B cell (primary cell): ENCODE measurements around the gene CNGA1. TPM values are rescaled to one million over a fixed set of nuclear protein-coding genes. Genes with fewer than 3 reads are reported as not detected.
"Not testable (repeated sequence)": the region's sequence is repeated elsewhere in the genome, so short reads cannot be mapped to it uniquely, and the experiment has no call there.

ENCODE experiments used
- ATAC-seq: fragments of 200-7000 bp; cut with Tn5 transposase; one replicate; pipeline ENCODE4 v1.10.0; 2021; ENCODE audit warnings: low read depth, mild to moderate bottlenecking, moderate number of reproducible peaks, moderate library complexity
- CTCF ChIA-PET: fragments of 350-600 bp; sonication (Branson Sonifier 250); formaldehyde crosslinking; loops from one replicate; lab custom pipeline; 2021; ENCODE audit warnings: antibody characterized with exemption, inconsistent platforms; lab: Charles Lee
- POLR2A ChIA-PET: fragments of 350-600 bp; sonication (Branson Sonifier 250); formaldehyde crosslinking; loops from one replicate; lab custom pipeline; 2021; ENCODE audit warnings: antibody characterized with exemption; lab: Charles Lee
- DNase-seq: peaks from one replicate; pipeline ENCODE4 v3.0.0; 2013
- H2AFZ ChIP-seq: 2 replicates; pipeline ENCODE4 v1.6.1; 2012; ENCODE audit warnings: mild to moderate bottlenecking, low read depth, low read length; ENCODE audit not compliant: insufficient read depth, poor library complexity, severe bottlenecking
- H3K27ac ChIP-seq, 2 donors: 1 replicate in 1 of 2; 2 replicates in 1 of 2; pipeline ENCODE4 v1.5.1; 2012 to 2013; ENCODE audit warnings: low read length in 2 of 2, mild to moderate bottlenecking in 2 of 2, moderate library complexity in 1 of 2
- H3K27me3 ChIP-seq, 4 experiments: fragments of 200-600 bp in 1 of 4; sonication (generic) in 1 of 4; replicated peaks in 1 of 4; 1 replicate in 2 of 4; 2 replicates in 2 of 4; pipeline versions ENCODE4 v1.6.1 to v1.7.0; 2013 to 2016; ENCODE audit warnings: low read length in 3 of 4, mild to moderate bottlenecking in 2 of 4, mixed read lengths in 1 of 4, moderate library complexity in 1 of 4; ENCODE audit not compliant: insufficient read depth in 4 of 4, control insufficient read depth in 3 of 4; ENCODE audit errors: control extremely low read depth in 1 of 4
- H3K36me3 ChIP-seq, 2 experiments: replicated peaks in 1 of 2; 1 replicate in 1 of 2; 2 replicates in 1 of 2; pipeline versions ENCODE4 v1.6.1 to v1.7.1; 2013; ENCODE audit warnings: low read length in 1 of 2; ENCODE audit not compliant: insufficient read depth in 2 of 2, control insufficient read depth in 1 of 2; ENCODE audit errors: control extremely low read depth in 1 of 2, extremely low read depth in 1 of 2
- H3K4me1 ChIP-seq, 2 donors: fragments of 200-600 bp in 1 of 2; sonication (generic) in 1 of 2; 1 replicate in 1 of 2; 2 replicates in 1 of 2; pipeline versions ENCODE4 v1.5.1 to v1.6.1; 2013 to 2017; ENCODE audit warnings: low read length in 2 of 2; ENCODE audit not compliant: control insufficient read depth in 2 of 2, insufficient read depth in 2 of 2
- H3K4me2 ChIP-seq: replicated peaks from 2 replicates; pipeline ENCODE3; 2012; ENCODE audit warnings: mild to moderate bottlenecking, low read depth, low read length; ENCODE audit not compliant: poor library complexity, severe bottlenecking
- H3K4me3 ChIP-seq, 5 experiments: fragments of 200-600 bp in 1 of 5; sonication (generic) in 1 of 5; 1 replicate in 3 of 5; 2 replicates in 2 of 5; pipeline versions ENCODE4 v1.5.1 to v1.7.0; 2011 to 2016; ENCODE audit warnings: low read length in 4 of 5, mild to moderate bottlenecking in 4 of 5, low read depth in 2 of 5, control low read depth in 1 of 5, moderate library complexity in 1 of 5; ENCODE audit not compliant: insufficient read depth in 1 of 5; ENCODE audit errors: control extremely low read depth in 1 of 5, extremely low read depth in 1 of 5
- H3K79me2 ChIP-seq: fragments of 200-600 bp; sonication (generic); one replicate; pipeline ENCODE4 v1.6.0; 2016; ENCODE audit warnings: low read length; ENCODE audit not compliant: control insufficient read depth, insufficient read depth
- H3K9ac ChIP-seq: fragments of 200-600 bp; sonication (generic); 2 replicates; pipeline ENCODE4 v1.6.1; 2017; ENCODE audit warnings: mild to moderate bottlenecking, low read length, moderate library complexity
- H3K9me3 ChIP-seq, 3 donors: one replicate each; pipeline versions ENCODE4 v1.6.1 to v1.7.1; 2013; ENCODE audit warnings: low read length in 2 of 3; ENCODE audit not compliant: control insufficient read depth in 2 of 3, insufficient read depth in 1 of 3; ENCODE audit errors: control extremely low read depth in 1 of 3
- H4K20me1 ChIP-seq: 2 replicates; pipeline ENCODE4 v1.6.0; 2012; ENCODE audit warnings: mild to moderate bottlenecking, low read length; ENCODE audit not compliant: insufficient read depth, control insufficient read depth, poor library complexity, severe bottlenecking
- H3K27ac Mint-ChIP-seq: one replicate; pipeline ENCODE4 v1.8.0; 2021; ENCODE audit warnings: mixed read lengths
- H3K27me3 Mint-ChIP-seq: one replicate; pipeline ENCODE4 v1.8.0; 2021; ENCODE audit warnings: mixed read lengths
- H3K4me1 Mint-ChIP-seq: one replicate; pipeline ENCODE4 v1.8.0; 2021; ENCODE audit warnings: mixed read lengths
- H3K4me3 Mint-ChIP-seq: one replicate; pipeline ENCODE4 v1.8.0; 2021; ENCODE audit warnings: mixed read lengths
- H3K9me3 Mint-ChIP-seq: one replicate; pipeline ENCODE4 v1.8.0; 2022; ENCODE audit warnings: mixed read lengths; ENCODE audit not compliant: insufficient read depth
- CTCF ChIP-seq: fragments of 200-600 bp; IDR thresholded peaks from one replicate; pipeline ENCODE4 v1.8.0; 2022; ENCODE audit warnings: antibody characterized with exemption, mild to moderate bottlenecking
- EZH2 ChIP-seq: IDR thresholded peaks from 2 replicates; pipeline ENCODE4 v1.6.1; 2012; ENCODE audit warnings: borderline replicate concordance, low read depth, mild to moderate bottlenecking, moderate library complexity, low read length; ENCODE audit not compliant: insufficient read depth, poor library complexity, severe bottlenecking
- WGBS: methylation state at CpG from one replicate; pipeline ENCODE4 v1.1.5; 2013; ENCODE audit warnings: missing lambda C conversion rate; ENCODE audit not compliant: insufficient coverage; 5-methylcytosine and 5-hydroxymethylcytosine counted together
- intact Hi-C: fragments of 100-400 bp; cut with micrococcal nuclease; formaldehyde crosslinking; loops from one replicate; pipeline ENCODE4 v1.10.0; 2022
- polyA plus RNA-seq: library from polyadenylated mRNA; depleted of rRNA; stranded (reverse); fragments of >200 nt; gene quantifications from 2 replicates; pipeline ENCODE4 v1.2.3, GENCODE V29; 2012
- total RNA-seq, 2 donors: library from RNA; stranded (reverse); fragments of 120-200 nt in 1 of 2; gene quantifications; 1 replicate in 1 of 2; 2 replicates in 1 of 2; pipeline versions ENCODE4 v1.2.3 to v1.2.4, GENCODE V29; 2013 to 2022

The CNGA1 gene
- total and polyA plus RNA-seq, 2 donors (not counting 1 experiment from before 2014, with no cell fraction given): not detected

- H3K27me3 ChIP-seq, H3K36me3 ChIP-seq, H3K9ac ChIP-seq, H2AFZ ChIP-seq, H3K9me3 Mint-ChIP-seq, H3K27ac Mint-ChIP-seq, H3K4me2 ChIP-seq, H3K9me3 ChIP-seq, ATAC-seq, H3K4me3 ChIP-seq, POLR2A ChIA-PET, H3K27ac ChIP-seq, H4K20me1 ChIP-seq, H3K27me3 Mint-ChIP-seq, H3K4me3 Mint-ChIP-seq, DNase-seq: not testable (repeated sequence)
- WGBS: no CpG with 5 or more reads among the region's 1 CpG
- H3K79me2 ChIP-seq: peaks cover 15% of the 10 kb centered on the region
- intact Hi-C loops: loop anchor here (10.0 kb wide), 1 partner anchor 128 kb away; no protein-coding TSS in a partner anchor
- CTCF ChIA-PET: interaction anchor here (1.2 to 2.7 kb wide), 2 partner anchors 14 to 17 kb away, joined by 3 to 12 read pairs; no protein-coding TSS in a partner anchor
- H3K4me1 ChIP-seq: peaks cover 14 to 17% of the 10 kb centered on the region in 2 donors
- H3K4me1 Mint-ChIP-seq: peaks cover 21% of the 10 kb centered on the region
Measured at GRCh38 chr4:47917163-47917562, 99.3 kb downstream of the CNGA1 start.

- no peaks in the 10 kb centered on the region for H3K36me3 ChIP-seq
- H3K79me2 ChIP-seq: peaks cover 15% of the 10 kb centered on the region
- intact Hi-C loops: loop anchor here (2.0 to 10.0 kb wide), 2 partner anchors 129 to 915 kb away; partner anchors contain the start of gene OCIAD1
- H4K20me1 ChIP-seq: no peaks in the 10 kb centered on the region
- peaks cover 14 to 17% of the 10 kb centered on the region in 2 donors for H3K4me1 ChIP-seq
- H2AFZ ChIP-seq: peak overlapping the region; percentile 100
- peaks cover 27% of the 10 kb centered on the region for H3K4me1 Mint-ChIP-seq
- TF ChIP-seq EZH2: no peak
- no peak for TF ChIP-seq CTCF
- H3K27ac Mint-ChIP-seq: no peak overlapping the region
- H3K27me3 ChIP-seq: no peaks in the 10 kb centered on the region
- DNase-seq (no peak), ATAC-seq (no peak)
- H3K9ac ChIP-seq: no peak overlapping the region
- H3K4me2 ChIP-seq: peak overlapping the region; percentile 95
- peaks cover 4% of the 10 kb centered on the region for H3K27me3 Mint-ChIP-seq
- WGBS: no CpG with 5 or more reads among the region's 3 CpGs
- no peak overlapping the region for H3K27ac ChIP-seq
- peak overlapping the region; percentile 99 for H3K4me3 Mint-ChIP-seq
- H3K9me3 ChIP-seq: peaks cover 0 to 3% (median 0%) of the 10 kb centered on the region in 3 donors
- H3K9me3 Mint-ChIP-seq: no peaks in the 10 kb centered on the region
- CTCF ChIA-PET: interaction anchor here (1.0 kb wide), 1 partner anchor 12 kb away, joined by 3 read pairs; no protein-coding TSS in a partner anchor
- H3K4me3 ChIP-seq: peak overlapping the region in 1 of 5 experiments; percentile 90
- POLR2A ChIA-PET: no interaction called here
Measured at GRCh38 chr4:47915378-47915777, 101.1 kb downstream of the CNGA1 start.
